GM19468 (cell line): ENCODE data around the gene FMR1.

Experiments
- ATAC-seq: cut with Tn5 transposase; IDR thresholded peaks from one replicate; pipeline ENCODE4 v1.9.1; 2021; ENCODE audit warnings: mild to moderate bottlenecking, moderate library complexity, moderate number of reproducible peaks; ENCODE audit not compliant: unreplicated experiment; ENCODE audit errors: extremely low read depth

The FMR1 gene

DNA sequence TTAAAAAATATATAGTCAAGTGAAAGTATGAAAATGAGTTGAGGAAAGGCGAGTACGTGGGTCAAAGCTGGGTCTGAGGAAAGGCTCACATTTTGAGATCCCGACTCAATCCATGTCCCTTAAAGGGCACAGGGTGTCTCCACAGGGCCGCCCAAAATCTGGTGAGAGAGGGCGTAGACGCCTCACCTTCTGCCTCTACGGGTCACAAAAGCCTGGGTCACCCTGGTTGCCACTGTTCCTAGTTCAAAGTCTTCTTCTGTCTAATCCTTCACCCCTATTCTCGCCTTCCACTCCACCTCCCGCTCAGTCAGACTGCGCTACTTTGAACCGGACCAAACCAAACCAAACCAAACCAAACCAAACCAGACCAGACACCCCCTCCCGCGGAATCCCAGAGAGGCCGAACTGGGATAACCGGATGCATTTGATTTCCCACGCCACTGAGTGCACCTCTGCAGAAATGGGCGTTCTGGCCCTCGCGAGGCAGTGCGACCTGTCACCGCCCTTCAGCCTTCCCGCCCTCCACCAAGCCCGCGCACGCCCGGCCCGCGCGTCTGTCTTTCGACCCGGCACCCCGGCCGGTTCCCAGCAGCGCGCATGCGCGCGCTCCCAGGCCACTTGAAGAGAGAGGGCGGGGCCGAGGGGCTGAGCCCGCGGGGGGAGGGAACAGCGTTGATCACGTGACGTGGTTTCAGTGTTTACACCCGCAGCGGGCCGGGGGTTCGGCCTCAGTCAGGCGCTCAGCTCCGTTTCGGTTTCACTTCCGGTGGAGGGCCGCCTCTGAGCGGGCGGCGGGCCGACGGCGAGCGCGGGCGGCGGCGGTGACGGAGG lies at the start of gene FMR1:
TSS of gene FMR1 (plus strand) at position 728 of the 831 bp plus-strand sequence. CDS start 261 bp downstream, outside the sequence.
- ATAC-seq: peak; percentile 79

DNA sequence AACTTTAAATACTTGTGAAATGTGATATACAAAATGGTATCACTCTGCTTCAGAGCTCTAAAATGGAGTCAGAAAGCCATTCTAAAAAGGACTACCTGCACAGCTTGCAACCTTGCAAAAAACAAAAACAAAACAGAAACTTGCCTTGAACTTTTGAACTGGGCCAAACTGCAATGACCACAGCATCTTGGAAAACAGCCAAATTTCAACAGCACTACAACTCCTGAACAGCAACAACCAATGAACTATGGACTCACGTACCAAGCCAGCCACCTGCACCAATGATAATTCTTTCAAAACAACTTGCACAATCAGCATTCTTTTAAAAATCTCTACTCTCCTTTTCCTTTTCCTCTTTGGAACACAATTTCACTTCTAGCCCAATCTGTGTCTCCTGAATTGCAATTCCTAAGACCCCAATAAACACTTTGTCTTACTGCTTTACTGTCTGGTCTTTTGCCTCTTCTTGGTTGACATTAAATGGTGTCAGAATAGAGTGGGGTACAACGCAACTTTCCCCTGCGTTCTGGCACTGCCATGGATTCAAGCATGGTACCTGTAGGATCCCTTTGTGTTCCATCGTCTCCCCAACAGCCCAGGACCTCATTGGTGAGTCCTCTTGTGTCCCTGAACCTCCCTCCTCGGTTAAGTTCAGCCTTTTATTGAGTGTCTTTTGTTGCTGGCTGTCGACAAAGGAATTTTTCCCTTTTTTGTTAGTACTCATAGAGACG lies 35.7 kb upstream of the FMR1 start:
- peak; percentile 93 for ATAC-seq

DNA sequence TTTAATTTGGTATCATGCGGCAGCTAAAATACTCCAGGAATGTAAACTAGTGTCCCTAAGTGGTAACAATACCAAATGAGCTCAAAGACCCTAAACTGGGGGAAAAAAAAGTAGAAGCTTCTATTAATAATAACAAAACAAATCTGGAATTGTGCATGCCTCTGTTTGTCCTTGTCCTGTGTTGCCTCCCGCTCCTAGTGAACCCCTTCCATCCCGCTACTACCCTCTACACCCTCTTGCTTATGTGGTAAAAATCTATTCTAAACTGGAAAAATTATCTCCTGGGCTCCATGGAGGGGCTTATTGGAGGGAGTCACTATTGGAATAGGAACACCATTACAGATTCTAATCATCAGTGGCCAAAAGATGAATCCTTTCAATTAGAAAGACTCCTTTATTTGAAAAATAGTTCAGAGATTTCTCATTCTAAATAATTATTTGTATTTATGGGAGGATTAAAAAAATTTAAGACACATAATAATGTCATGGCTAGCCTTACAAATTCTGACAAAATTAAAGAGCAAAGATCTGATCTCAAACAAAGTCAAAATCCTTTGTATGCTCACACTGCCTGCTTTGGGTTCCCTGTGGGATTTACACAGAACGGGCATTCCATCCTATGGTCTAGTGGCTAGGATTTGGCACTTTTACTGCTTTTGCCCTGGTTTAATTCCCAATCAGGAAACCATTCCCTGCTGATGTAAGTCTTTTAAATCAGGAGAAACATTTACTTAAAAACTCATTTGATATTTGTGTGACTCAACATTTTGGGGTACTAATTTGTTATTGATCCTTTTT lies 34.7 kb upstream of the FMR1 start:
- ATAC-seq: no peak

DNA sequence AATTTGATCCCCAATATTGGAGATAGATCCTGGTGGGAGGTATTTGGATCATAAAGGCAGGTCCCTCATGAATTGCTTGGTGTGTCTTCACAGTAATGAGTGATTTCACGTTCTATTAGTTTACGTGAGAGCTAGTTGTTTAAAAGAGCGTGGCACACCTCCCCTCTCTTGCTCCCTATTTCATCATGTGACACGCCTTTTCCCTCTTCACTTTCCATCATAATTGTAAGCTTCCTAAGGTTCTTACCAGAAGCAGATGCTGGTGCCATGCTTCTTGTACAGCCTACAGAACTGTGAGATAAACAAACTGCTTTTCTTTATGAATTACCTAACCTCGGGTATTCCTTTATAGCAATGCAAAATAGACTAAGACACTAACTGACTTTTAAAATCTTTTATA lies 34.0 kb upstream of the FMR1 start:
- ATAC-seq: no peak

DNA sequence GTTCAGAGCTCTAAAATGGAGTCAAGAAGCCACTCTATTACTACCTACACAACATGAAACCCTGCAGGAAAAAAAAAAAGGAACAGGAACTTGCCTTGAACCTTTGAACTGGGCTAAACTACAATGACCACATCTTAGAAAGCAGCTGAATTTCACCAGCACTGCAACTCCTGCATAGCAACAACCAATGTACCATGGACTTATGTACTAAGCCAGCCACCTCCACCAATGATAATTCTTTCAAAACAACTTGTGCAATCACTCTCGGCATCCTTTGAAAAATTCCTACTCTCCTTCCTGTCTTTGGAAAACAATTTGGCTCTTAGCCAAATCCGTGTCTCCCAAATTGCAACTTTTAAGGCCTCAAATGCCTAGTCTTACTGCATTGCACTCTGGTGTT lies 26.8 kb upstream of the FMR1 start:
- ATAC-seq: no peak

DNA sequence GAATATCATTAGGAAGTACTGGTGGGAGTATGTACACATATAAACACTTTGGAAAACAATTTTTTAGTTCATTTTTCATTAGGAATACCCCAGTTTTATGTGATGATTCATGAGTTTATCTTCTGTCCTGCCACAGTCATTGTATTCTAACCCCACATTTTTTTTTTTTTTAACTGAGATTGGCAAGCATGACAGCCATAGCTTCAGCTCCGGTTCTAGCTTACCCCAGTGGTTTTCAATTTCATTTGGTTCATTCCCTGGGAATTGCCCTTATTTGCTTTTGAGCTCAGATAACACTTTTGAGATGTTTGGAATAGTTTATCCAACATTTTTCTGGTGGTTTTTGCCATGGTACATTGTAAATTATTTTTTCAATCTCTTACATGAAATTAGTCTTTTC lies 21.0 kb upstream of the FMR1 start:
- ATAC-seq: no peak

DNA sequence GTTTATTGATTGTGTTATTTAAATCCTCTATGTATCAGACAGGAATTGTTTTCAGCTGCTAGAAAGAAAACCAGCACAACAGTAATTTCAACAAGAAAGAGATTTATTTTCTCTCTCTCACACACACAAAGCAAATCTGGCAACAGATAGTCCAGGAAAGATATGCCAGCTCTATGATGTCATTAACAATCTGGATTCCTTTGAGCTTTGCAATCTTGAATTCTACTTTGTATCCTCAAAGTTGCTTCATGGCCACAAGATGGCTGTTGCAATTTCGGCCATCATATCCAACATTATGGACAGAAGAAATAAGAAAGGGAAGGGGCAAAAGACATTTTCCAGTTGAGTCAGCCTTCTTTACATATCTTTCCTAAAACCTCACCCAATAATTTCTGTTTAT lies 19.8 kb upstream of the FMR1 start:
- no peak for ATAC-seq

DNA sequence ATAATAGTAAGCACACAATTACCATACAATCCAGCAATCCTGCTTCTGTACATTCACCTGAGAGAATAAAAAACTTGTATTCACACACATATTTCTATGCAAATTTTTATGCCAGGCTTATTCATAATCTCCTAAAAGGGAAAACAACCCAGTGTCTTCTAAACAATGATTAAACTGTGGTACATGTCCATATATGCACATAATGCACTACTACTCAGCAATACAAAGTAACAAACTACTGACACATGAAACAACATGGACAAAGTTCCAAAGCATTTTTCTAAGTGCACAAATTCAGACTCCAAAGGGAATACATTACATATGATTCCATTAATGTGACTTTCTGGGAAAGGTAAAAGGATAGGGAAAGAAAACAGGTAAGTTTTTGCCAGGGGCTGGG lies 18.0 kb upstream of the FMR1 start:
- no peak for ATAC-seq

DNA sequence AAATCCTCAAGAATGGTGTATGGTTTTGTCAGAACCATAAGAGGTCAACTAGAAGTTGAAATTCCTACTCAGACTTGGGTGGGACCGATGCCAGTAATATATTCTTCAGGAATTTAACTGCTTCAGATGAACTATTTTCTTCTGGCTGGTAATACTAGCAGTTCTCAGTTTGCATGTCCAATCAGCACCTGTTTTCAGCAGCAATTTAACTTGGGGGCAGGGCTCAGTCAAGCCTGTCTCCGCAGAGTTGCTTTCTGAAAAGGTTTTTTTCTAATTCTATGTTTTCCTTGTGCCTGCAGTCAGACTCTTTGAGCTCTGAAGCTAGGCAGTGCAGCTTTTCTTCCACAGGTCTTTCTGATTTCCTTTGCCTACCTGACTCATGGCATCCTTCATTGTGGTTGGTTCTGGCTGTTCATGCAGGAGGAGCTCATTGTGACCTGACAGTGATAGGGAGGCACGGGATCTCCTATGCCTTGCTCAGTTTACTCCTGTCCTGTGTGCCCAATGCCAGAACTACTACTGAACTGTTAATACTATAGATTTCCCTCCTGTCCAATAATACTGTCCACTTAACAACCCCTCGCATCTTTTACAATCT lies 17.3 kb upstream of the FMR1 start:
- no peak for ATAC-seq

DNA sequence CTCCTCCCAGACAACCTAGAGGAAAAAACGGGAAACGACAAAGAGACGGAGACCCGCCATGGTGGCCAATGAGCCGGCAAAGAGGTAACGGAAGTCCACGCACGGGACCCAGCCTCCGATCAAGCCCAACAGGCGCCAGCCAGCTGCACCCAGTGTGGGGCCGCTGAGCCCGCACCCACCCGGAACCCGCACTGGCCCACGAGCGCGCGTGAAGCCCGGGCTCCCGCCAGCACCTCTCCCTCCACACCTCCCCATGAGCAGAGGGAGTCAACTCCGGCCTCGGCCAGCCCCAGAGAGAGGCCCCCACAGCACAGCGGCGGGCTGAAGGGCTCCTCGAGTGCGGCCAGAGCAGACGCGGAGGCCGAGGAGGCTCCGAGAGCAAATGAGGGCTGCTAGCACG lies 14.6 kb upstream of the FMR1 start:
- no peak for ATAC-seq

DNA sequence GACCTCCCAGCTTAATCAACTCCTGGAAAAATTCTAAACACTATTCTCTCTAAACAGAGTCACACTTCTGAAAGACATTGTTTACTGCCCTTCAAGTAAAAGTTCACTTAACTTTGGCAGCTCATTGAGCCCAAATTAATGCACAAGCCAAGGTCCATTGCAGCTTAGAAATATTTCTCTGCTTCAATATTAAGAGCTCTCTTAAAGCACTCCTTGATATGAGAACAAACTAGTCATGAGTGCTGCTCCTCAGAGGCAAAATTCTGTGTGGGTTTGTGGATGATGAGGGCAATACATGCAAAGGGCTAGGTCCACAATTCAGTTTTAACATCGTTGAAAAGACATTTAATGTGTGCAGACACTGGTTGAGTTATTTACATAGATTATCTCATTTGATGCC lies 12.8 kb upstream of the FMR1 start:
- no peak for ATAC-seq

DNA sequence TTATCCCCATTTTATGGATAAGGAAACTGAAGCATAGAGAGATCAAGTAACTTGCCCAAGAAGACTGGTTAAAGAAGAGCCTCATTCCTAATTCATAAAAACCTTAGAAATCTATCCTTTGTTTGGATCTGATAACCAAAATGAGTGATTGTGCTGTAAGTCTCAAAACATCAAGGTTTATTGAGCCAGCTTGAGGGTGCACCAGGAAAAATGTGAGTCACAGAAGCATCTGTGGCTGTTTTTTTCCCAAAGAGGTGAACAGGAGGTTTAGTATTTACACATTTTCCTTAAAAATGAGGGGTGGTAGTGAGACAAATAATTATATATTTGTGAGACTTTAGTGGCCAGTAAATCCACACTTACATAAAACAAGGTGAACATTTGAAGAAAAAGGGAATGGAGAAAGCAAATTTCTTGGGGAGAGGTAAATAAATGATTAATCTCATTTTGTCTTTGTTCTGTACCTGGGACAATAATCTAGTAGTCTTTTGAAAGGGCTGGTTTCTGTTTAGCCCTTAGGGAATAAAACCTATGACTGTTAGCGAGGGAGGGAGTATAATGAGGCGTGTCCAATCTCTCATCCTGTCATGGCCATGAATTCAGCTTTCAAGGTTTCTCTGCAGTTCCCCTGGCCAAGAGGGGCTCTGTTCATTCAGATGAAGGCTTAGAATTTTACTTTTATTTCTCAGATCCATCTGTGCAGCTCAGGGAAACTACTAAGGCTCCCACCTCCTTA lies 12.2 kb upstream of the FMR1 start:
- peak; percentile 39 for ATAC-seq

DNA sequence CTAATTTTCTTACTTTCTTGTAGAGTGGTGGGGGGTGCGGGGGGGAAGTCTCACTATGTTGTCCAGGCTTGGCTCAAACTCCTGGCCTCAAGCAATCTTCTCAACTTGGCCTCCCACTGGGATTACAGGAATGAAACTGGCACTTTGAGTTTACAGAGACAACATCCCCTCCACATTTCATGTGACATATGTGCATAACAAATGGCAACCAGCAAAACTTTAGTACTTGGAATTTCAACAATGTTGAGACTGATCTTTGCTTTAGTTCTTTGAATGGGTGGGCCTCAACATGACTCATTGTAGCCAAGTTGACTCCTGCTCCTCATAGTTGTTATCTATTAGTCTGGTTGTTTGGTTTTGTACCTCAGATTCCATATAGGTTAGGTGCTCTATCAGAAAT lies 11.4 kb upstream of the FMR1 start:
- no peak for ATAC-seq

DNA sequence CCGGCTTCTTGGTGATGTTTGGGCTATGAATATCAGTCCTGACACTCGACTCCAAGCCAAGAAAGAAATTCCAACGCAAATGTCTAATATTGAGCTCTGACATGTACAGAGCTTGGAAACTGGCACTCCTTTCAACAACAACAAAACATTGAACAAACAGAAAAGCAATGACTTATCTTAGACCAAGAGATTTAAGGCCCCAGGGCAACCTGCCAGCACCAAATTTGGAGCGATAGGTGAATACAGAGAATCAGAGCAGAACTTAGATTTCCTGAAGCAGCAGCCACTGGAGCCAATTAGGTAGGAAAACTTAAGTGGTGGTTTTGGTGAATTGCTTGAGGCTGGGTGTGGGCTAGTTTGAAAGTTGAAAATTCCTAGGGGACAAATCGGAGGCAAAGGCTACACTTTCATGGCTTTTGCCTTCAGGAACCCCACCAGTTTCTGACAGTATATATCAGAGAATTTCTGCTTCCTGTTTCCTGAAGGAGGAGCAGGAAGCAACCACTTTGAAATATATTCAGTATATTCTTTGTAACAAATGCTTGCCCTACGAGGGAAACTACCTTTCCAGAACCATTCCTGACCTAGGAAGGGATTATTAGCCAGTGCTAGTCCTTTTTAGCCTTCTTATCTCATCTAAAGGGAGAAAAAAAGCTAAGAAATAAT lies 10.1 kb upstream of the FMR1 start:
- no peak for ATAC-seq

DNA sequence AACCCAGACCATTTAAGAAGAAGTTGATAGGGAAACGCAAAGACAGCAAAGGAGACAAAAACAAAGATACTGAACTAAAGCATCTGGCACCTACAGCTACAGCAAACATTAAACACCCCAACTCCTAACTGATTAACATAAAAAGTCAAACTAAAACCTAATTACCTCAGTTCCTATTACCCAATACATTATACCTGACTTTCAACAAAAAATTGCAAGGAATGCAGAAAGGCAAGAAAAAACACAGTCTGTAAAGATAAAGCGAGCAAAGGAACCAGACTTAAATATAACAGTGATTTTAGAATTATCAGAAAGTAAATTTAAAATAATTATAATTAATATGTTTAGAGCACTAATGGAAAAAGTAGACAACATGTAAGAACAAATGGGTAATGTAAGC lies 9.4 kb upstream of the FMR1 start:
- ATAC-seq: no peak

DNA sequence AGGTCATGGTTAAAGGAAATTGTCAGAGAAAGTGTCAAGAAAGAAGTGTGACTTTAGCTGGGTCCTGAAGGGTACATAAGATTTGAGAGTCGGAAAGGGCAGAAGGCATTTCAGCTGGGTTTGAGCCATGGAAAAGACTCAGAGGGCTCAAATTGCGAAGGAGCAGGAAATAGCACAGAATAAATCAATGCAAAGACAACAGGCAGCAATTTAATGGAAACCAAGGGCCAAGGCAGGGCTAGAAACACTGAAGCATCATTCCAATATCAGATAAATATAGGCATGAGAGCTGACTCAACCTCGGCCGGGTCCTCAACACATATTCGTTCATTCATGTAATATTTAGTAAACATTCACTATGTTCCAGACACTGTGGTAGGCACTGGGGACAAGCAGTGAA lies 3.6 kb upstream of the FMR1 start:
- ATAC-seq: no peak

DNA sequence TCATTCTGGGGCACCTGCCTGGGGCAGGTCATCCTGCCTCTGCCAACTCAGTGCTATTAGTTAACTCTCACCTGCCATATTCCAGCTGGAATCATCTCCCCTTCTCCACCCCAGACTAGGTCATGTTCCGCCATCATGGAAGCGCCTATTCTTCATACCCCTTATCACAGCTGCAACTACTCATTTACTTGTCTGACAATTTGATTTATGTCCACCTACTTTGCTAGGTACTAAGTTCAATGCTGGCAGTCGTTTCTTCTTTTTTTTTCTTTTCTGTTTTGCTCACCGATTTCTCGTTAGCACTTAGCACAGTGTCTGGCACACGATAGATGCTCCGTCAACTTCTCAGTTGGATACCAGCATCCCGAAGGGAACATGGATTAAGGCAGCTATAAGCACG lies 1.1 kb upstream of the FMR1 start:
- ATAC-seq: no peak

DNA sequence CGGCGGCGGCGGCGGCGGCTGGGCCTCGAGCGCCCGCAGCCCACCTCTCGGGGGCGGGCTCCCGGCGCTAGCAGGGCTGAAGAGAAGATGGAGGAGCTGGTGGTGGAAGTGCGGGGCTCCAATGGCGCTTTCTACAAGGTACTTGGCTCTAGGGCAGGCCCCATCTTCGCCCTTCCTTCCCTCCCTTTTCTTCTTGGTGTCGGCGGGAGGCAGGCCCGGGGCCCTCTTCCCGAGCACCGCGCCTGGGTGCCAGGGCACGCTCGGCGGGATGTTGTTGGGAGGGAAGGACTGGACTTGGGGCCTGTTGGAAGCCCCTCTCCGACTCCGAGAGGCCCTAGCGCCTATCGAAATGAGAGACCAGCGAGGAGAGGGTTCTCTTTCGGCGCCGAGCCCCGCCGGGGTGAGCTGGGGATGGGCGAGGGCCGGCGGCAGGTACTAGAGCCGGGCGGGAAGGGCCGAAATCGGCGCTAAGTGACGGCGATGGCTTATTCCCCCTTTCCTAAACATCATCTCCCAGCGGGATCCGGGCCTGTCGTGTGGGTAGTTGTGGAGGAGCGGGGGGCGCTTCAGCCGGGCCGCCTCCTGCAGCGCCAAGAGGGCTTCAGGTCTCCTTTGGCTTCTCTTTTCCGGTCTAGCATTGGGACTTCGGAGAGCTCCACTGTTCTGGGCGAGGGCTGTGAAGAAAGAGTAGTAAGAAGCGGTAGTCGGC lies 528 bp downstream of the FMR1 start:
- ATAC-seq: no peak

DNA sequence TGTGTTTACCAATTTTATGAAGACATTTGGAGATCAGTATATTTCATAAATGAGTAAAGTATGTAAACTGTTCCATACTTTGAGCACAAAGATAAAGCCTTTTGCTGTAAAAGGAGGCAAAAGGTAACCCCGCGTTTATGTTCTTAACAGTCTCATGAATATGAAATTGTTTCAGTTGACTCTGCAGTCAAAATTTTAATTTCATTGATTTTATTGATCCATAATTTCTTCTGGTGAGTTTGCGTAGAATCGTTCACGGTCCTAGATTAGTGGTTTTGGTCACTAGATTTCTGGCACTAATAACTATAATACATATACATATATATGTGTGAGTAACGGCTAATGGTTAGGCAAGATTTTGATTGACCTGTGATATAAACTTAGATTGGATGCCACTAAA lies 1.9 kb downstream of the FMR1 start:
- no peak for ATAC-seq
